K562 (cell line): ENCODE measurements around the gene GOT1. TPM values are rescaled to one million over a fixed set of nuclear protein-coding genes. Genes with fewer than 3 reads are reported as not detected.

Experiments used
- ATAC-seq: fragments of 200-7000 bp; cut with Tn5 transposase; 3 replicates; pipeline ENCODE4 v1.9.1; 2020; ENCODE audit warnings: moderate library complexity
- BruUV-seq: library from RNA; stranded (reverse); fragments of 400-500 nt; replicated peaks from 2 replicates; lab custom pipeline; 2021; lab: Mats Ljungman, UMichigan
- CTCF ChIA-PET: fragments of 300-600 bp; formaldehyde crosslinking; extraction: SDS; loops from one replicate; lab custom pipeline; 2021; ENCODE audit warnings: low intra/inter-chr PET ratio; lab: Yijun Ruan, JAX
- POLR2A ChIA-PET: fragments of 300-600, 350-650 bp; sonication (Branson Sonifier 250); formaldehyde crosslinking; extraction: SDS; loops from one replicate; lab custom pipeline; 2021; ENCODE audit warnings: antibody characterized with exemption, inconsistent platforms; lab: Yijun Ruan, JAX
- DNase-seq, 4 experiments: peaks; one replicate each; pipeline versions ENCODE4 v3.0.0 to v3.0.0-alpha.2; 2011 to 2018; ENCODE audit warnings: low spot score in 3 of 4, mixed read lengths in 3 of 4; ENCODE audit errors: extremely low read depth in 1 of 4
- FAIRE-seq: peaks from 2 replicates; lab custom pipeline; 2011; peaks lifted over from hg19 to GRCh38; lab: Jason Lieb, UNC
- H2AFZ ChIP-seq: 2 replicates; pipeline ENCODE4 v1.6.0; 2011; ENCODE audit warnings: low read depth, low read length, control low read depth, inconsistent platforms
- H3K27ac ChIP-seq: fragments of 200-600 bp; 3 replicates; pipeline ENCODE4 v1.8.0; 2011; ENCODE audit warnings: low read depth, mild to moderate bottlenecking, control low read depth, inconsistent platforms, low read length, moderate library complexity, mixed read lengths; ENCODE audit errors: extremely low read depth
- H3K27me3 ChIP-seq, 2 experiments: fragments of 300-600 bp in 1 of 2; 2 replicates in 1 of 2; 3 replicates in 1 of 2; pipeline versions ENCODE4 v1.6.0 to v1.8.0; 2011; ENCODE audit warnings: inconsistent platforms in 2 of 2, low read length in 2 of 2, mild to moderate bottlenecking in 1 of 2, mixed read lengths in 1 of 2, moderate library complexity in 1 of 2; ENCODE audit not compliant: control insufficient read depth in 2 of 2, insufficient read depth in 2 of 2
- H3K36me3 ChIP-seq: fragments of 300-600 bp; 3 replicates; pipeline ENCODE4 v1.8.0; 2011; ENCODE audit warnings: mild to moderate bottlenecking, low read length, inconsistent platforms; ENCODE audit not compliant: control insufficient read depth, insufficient read depth
- H3K4me1 ChIP-seq, 2 experiments: fragments of 200-600 bp in 1 of 2; replicated peaks in 1 of 2; 2 replicates in 1 of 2; 3 replicates in 1 of 2; pipeline versions ENCODE4 v1.5.1 to v1.8.0; 2011; ENCODE audit warnings: inconsistent platforms in 2 of 2, low read length in 2 of 2, mild to moderate bottlenecking in 1 of 2, mixed read lengths in 1 of 2, moderate library complexity in 1 of 2; ENCODE audit not compliant: control insufficient read depth in 2 of 2, insufficient read depth in 2 of 2
- H3K4me2 ChIP-seq: 2 replicates; pipeline ENCODE4 v1.6.1; 2011; ENCODE audit warnings: low read length, control low read depth, inconsistent platforms, mixed read lengths; ENCODE audit not compliant: insufficient read depth
- H3K4me3 ChIP-seq: fragments of 200-600 bp; sonication (generic), shearing (Covaris generic); 2 replicates; pipeline ENCODE4 v1.5.1; 2016; ENCODE audit warnings: control low read depth, inconsistent platforms
- H3K79me2 ChIP-seq: fragments of 200-600 bp; 3 replicates; pipeline ENCODE4 v1.8.0; 2011; ENCODE audit warnings: low read length, inconsistent platforms; ENCODE audit not compliant: control insufficient read depth, insufficient read depth
- H3K9ac ChIP-seq, 2 experiments: 2 replicates each; pipeline versions ENCODE4 v1.6.0 to v1.6.1; 2011; ENCODE audit warnings: low read depth in 2 of 2, low read length in 2 of 2, control low read depth in 1 of 2, inconsistent platforms in 1 of 2, mild to moderate bottlenecking in 1 of 2, mixed read lengths in 1 of 2; ENCODE audit not compliant: insufficient read depth in 1 of 2
- H3K9me1 ChIP-seq: one replicate; pipeline ENCODE4 v1.6.0; 2011; ENCODE audit warnings: inconsistent platforms, mild to moderate bottlenecking, low read length, moderate library complexity; ENCODE audit not compliant: control insufficient read depth, insufficient read depth
- H3K9me3 ChIP-seq: replicated peaks from 2 replicates; pipeline ENCODE4 v1.5.1; 2011; ENCODE audit warnings: low read depth, low read length, inconsistent platforms; ENCODE audit not compliant: control insufficient read depth, insufficient read depth
- H4K20me1 ChIP-seq: replicated peaks from 2 replicates; pipeline ENCODE4 v1.6.1; 2011; ENCODE audit warnings: low read length, inconsistent platforms, mixed read lengths; ENCODE audit not compliant: control insufficient read depth, insufficient read depth
- ATF1 ChIP-seq, 2 experiments: fragments of 450-650 bp in 1 of 2; IDR thresholded peaks; 2 replicates each; pipeline ENCODE4 v1.6.1; 2016; ENCODE audit warnings: missing compliant biosample characterization in 1 of 2, missing genetic modification characterization in 1 of 2
- C11orf30 ChIP-seq: fragments of 450-650 bp; IDR thresholded peaks from 2 replicates; pipeline ENCODE4 v1.6.1; 2016; ENCODE audit warnings: low read depth, mild to moderate bottlenecking
- KLF16 ChIP-seq: IDR thresholded peaks from 2 replicates; pipeline ENCODE4 v1.6.1; 2016; ENCODE audit warnings: antibody characterized with exemption
- NFATC3 ChIP-seq: fragments of 450-650 bp; IDR thresholded peaks from 2 replicates; pipeline ENCODE4 v1.6.1; 2017; ENCODE audit warnings: mild to moderate bottlenecking
- NUFIP1 ChIP-seq: fragments of 450-650 bp; IDR thresholded peaks from 2 replicates; pipeline ENCODE4 v1.6.1; 2018; ENCODE audit not compliant: partially characterized antibody
- PTTG1 ChIP-seq: fragments of 450-650 bp; IDR thresholded peaks from 2 replicates; pipeline ENCODE4 v1.6.1; 2016; ENCODE audit warnings: low read depth, mild to moderate bottlenecking, missing genetic modification characterization, missing compliant biosample characterization
- SMARCA5 ChIP-seq: fragments of 450-650 bp; IDR thresholded peaks from 2 replicates; pipeline ENCODE4 v1.6.1; 2016
- SNAPC5 ChIP-seq: fragments of 250-450 bp; sonication (Bioruptor Pico); IDR thresholded peaks from 2 replicates; pipeline ENCODE4 v1.8.0; 2021; ENCODE audit warnings: moderate library complexity, mild to moderate bottlenecking, inconsistent platforms
- SRSF9 ChIP-seq: fragments of 200-400 bp; formaldehyde crosslinking; IDR thresholded peaks from 2 replicates; pipeline ENCODE4 v1.6.1; 2017; ENCODE audit warnings: low read depth, low read length, borderline replicate concordance
- TRIM28 ChIP-seq: fragments of 450-650 bp; IDR thresholded peaks from 2 replicates; pipeline ENCODE4 v1.6.1; 2017
- ZFP91 ChIP-seq: sonication (generic); formaldehyde crosslinking; IDR thresholded peaks from 2 replicates; pipeline ENCODE4 v1.8.0; 2022; ENCODE audit warnings: mild to moderate bottlenecking, missing genetic modification reagents
- WGBS: fragments of 100-300 bp; shearing (Covaris generic); methylation state at CpG from one replicate; pipeline ENCODE4 v1.1.6; 2016; ENCODE audit warnings: low coverage, mixed read lengths; ENCODE audit not compliant: insufficient coverage; ENCODE audit errors: missing lambda C conversion rate; 5-methylcytosine and 5-hydroxymethylcytosine counted together
- in situ Hi-C: fragments of 300-500 bp; cut with MboI; formaldehyde crosslinking; loops from 4 replicates; pipeline ENCODE4 v1.15.0; 2018; ENCODE audit warnings: inconsistent platforms, mixed read lengths
- intact Hi-C: fragments of 100-400 bp; cut with micrococcal nuclease; formaldehyde crosslinking; loops from 2 replicates; pipeline ENCODE4 v1.14.2; 2022
- polyA plus RNA-seq, 8 experiments: library from polyadenylated mRNA; depleted of rRNA in 4 of 8; stranded (reverse) in 5 of 8; unstranded in 3 of 8; fragments of >200 nt; fragmentation: Nextera tagmentation in 2 of 8; fragmentation: Illumina TruSeq in 1 of 8; extraction: Ambion mirVana in 2 of 8; extraction: Trizol in 1 of 8; gene quantifications; 2 replicates each; pipeline versions ENCODE4 v1.2.1 to v1.2.3, GENCODE V29; 2011 to 2014; ENCODE audit warnings: inconsistent platforms in 1 of 8, missing spikeins in 1 of 8
- total RNA-seq, 7 experiments: library from RNA; depleted of rRNA in 6 of 7; stranded (reverse); fragments of >200 nt in 6 of 7; fragmentation: Illumina TruSeq in 2 of 7; extraction: Trizol in 2 of 7; gene quantifications; 2 replicates each; pipeline versions ENCODE4 v1.2.1 to v1.2.3, GENCODE V29; 2011 to 2021; ENCODE audit warnings: low replicate concordance in 1 of 7
- TF ChIP-seq, protein P1 (sequence below): sonication (generic); formaldehyde crosslinking; IDR thresholded peaks from 2 replicates; pipeline ENCODE4 v1.8.1; 2023; ENCODE audit warnings: mild to moderate bottlenecking, missing genetic modification reagents
- TF ChIP-seq, protein P2 (sequence below): IDR thresholded peaks from 3 replicates; pipeline ENCODE4 v1.6.1; 2011; ENCODE audit warnings: borderline replicate concordance, mild to moderate bottlenecking; ENCODE audit not compliant: insufficient read length, insufficient read depth

Gene GOT1
- total and polyA plus RNA-seq, 9 of the 15 experiments (the other 6 are each of a cell fraction or from before 2014, with no cell fraction given) = 55.7 to 166 (median 75.4) TPM

GRCh38 chr10:99368646-99369045, 61.8 kb downstream of the GOT1 start:
- H3K4me2 ChIP-seq = no peak overlapping the region
- H3K27ac ChIP-seq = no peak overlapping the region
- BruUV-seq = no TSS peak
- in situ Hi-C loops (no loop called here), intact Hi-C loops (no loop called here)
- no peaks in the 10 kb centered on the region for H3K9me1 ChIP-seq
- H3K4me3 ChIP-seq = no peak overlapping the region
- no peaks in the 10 kb centered on the region for H3K4me1 ChIP-seq
- DNase-seq = no peak
- FAIRE-seq = no peak
- WGBS = 0% methylated on average over 1 of the region's 1 CpG
- H3K9me3 ChIP-seq = no peaks in the 10 kb centered on the region
- ChIA-PET POLR2A (no interaction called here), CTCF (no interaction called here)
- H3K9ac ChIP-seq = no peak overlapping the region
- peaks cover 0 to 7% of the 10 kb centered on the region in 2 experiments; a peak in 1 of 5 replicates for H3K27me3 ChIP-seq
- no peak overlapping the region for H2AFZ ChIP-seq
- no peak for ATAC-seq
- no peaks in the 10 kb centered on the region for H3K79me2 ChIP-seq
- H3K36me3 ChIP-seq = no peaks in the 10 kb centered on the region
- H4K20me1 ChIP-seq = no peaks in the 10 kb centered on the region
- TF ChIP-seq SMARCA5 (no peak), SNAPC5 (CRISPR knock-in tag) (no peak), C11orf30 (no peak), ZFP91 (CRISPR knock-in tag) (no peak), SRSF9 (no peak), KLF16 (no peak), ATF1 (CRISPR knock-in tag; IDR thresholded peaks at IDR 0.05) (no peak), ATF1 (tag; IDR thresholded peaks at IDR 0.05) (no peak), NFATC3 (no peak), NUFIP1 (no peak), PTTG1 (tag) (no peak), TRIM28 (no peak)
- TF ChIP-seq, protein P1, sequence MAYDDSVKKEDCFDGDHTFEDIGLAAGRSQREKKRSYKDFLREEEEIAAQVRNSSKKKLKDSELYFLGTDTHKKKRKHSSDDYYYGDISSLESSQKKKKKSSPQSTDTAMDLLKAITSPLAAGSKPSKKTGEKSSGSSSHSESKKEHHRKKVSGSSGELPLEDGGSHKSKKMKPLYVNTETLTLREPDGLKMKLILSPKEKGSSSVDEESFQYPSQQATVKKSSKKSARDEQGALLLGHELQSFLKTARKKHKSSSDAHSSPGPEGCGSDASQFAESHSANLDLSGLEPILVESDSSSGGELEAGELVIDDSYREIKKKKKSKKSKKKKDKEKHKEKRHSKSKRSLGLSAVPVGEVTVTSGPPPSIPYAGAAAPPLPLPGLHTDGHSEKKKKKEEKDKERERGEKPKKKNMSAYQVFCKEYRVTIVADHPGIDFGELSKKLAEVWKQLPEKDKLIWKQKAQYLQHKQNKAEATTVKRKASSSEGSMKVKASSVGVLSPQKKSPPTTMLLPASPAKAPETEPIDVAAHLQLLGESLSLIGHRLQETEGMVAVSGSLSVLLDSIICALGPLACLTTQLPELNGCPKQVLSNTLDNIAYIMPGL (CRISPR knock-in tag) = no peak
- TF ChIP-seq, protein P2, sequence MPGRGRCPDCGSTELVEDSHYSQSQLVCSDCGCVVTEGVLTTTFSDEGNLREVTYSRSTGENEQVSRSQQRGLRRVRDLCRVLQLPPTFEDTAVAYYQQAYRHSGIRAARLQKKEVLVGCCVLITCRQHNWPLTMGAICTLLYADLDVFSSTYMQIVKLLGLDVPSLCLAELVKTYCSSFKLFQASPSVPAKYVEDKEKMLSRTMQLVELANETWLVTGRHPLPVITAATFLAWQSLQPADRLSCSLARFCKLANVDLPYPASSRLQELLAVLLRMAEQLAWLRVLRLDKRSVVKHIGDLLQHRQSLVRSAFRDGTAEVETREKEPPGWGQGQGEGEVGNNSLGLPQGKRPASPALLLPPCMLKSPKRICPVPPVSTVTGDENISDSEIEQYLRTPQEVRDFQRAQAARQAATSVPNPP = no peak
